Gastrocnemius medialis (tissue), 4 donors: ENCODE measurements around the gene PARP12. TPM values are rescaled to one million over a fixed set of nuclear protein-coding genes. Genes with fewer than 3 reads are reported as not detected.

Source experiments
- ATAC-seq, 2 donors: fragments of 150-250 bp; one replicate each; pipeline ENCODE4 v1.9.1; 2016
- DNase-seq, 2 donors: peaks; one replicate each; pipeline ENCODE4 v3.0.0-alpha.2; 2019
- H3K27ac ChIP-seq, 4 donors: fragments of 200-600 bp; sonication (generic); 1 replicate in 1 of 4; 2 replicates in 3 of 4; pipeline ENCODE4 v1.5.1; 2016 to 2018; ENCODE audit warnings: mild to moderate bottlenecking in 2 of 4, moderate library complexity in 1 of 4
- H3K27me3 ChIP-seq, 3 donors: fragments of 200-600 bp; sonication (generic) in 2 of 3; 1 replicate in 1 of 3; 2 replicates in 2 of 3; pipeline versions ENCODE4 v1.5.1 to v1.6.0; 2016 to 2019; ENCODE audit warnings: mild to moderate bottlenecking in 1 of 3, moderate library complexity in 1 of 3
- H3K36me3 ChIP-seq, 2 donors: fragments of 200-600 bp; sonication (generic) in 1 of 2; one replicate each; pipeline ENCODE4 v1.5.1; 2017 to 2018
- H3K4me1 ChIP-seq, 2 donors: fragments of 200-600 bp; sonication (generic) in 1 of 2; one replicate each; pipeline ENCODE4 v1.5.1; 2016 to 2017; ENCODE audit warnings: mild to moderate bottlenecking in 2 of 2
- H3K4me3 ChIP-seq, 4 donors: fragments of 200-600 bp; sonication (generic) in 3 of 4; 1 replicate in 1 of 4; 2 replicates in 3 of 4; pipeline ENCODE4 v1.5.1; 2016 to 2019; ENCODE audit warnings: mild to moderate bottlenecking in 2 of 4
- H3K9me3 ChIP-seq, 3 donors: fragments of 200-600 bp; sonication (generic) in 2 of 3; 1 replicate in 1 of 3; 2 replicates in 2 of 3; pipeline ENCODE4 v1.5.1; 2016 to 2019
- POLR2A ChIP-seq, 2 donors: fragments of 450-650 bp; IDR thresholded peaks; one replicate each; pipeline ENCODE4 v1.6.1; 2017; ENCODE audit warnings: antibody characterized with exemption in 2 of 2, mild to moderate bottlenecking in 2 of 2, moderate library complexity in 2 of 2
- in situ Hi-C, 4 donors: fragments of 200-750 bp; cut with MboI; loops; one replicate each; pipeline versions ENCODE4 v1.15.0 to v1.8.0; 2017; ENCODE audit warnings: low sequenced_read_pairs in 4 of 4
- intact Hi-C: fragments of 100-400 bp; cut with DNase I; formaldehyde crosslinking; loops from one replicate; pipeline ENCODE4 v1.15.1; 2023; ENCODE audit warnings: low total_unique reads
- total RNA-seq, 4 donors: library from RNA; depleted of rRNA; stranded (reverse); fragments of >200 nt; gene quantifications; one replicate each; pipeline versions ENCODE4 v1.1.0 to v1.2.3, GENCODE V29; 2016
- TF ChIP-seq, protein P1 (sequence below), 5 experiments: fragments of 450-650 bp in 3 of 5; fragments of 200-600 bp in 2 of 5; sonication (generic) in 2 of 5; IDR thresholded peaks in 4 of 5; conservative IDR thresholded peaks in 1 of 5; 1 replicate in 4 of 5; 2 replicates in 1 of 5; pipeline ENCODE4 v1.5.1; 2016 to 2019; ENCODE audit warnings: antibody characterized with exemption in 5 of 5, mild to moderate bottlenecking in 3 of 5, moderate library complexity in 3 of 5

Gene PARP12
- total RNA-seq, 4 donors from 2014 or later: 4.3 to 12.7 (median 4.9) TPM

- intact Hi-C loops (loop anchor here (5.0 to 10.0 kb wide), 2 partner anchors 223 to 386 kb away; partner anchors contain the start of gene HIPK2), in situ Hi-C loops (loop anchor here (5.0 to 10.0 kb wide), 6 partner anchors 226 to 506 kb away; partner anchors contain the start of gene HIPK2 (in 3 of the 4))
- H3K9me3 ChIP-seq: no peaks in the 10 kb centered on the region
- DNase-seq: no peak
- no peaks in the 10 kb centered on the region for H3K27me3 ChIP-seq
- H3K4me1 ChIP-seq: no peaks in the 10 kb centered on the region
- H3K4me3 ChIP-seq: no peak overlapping the region
- H3K36me3 ChIP-seq: no peaks in the 10 kb centered on the region
- ATAC-seq: no peak
- TF ChIP-seq, protein P1, sequence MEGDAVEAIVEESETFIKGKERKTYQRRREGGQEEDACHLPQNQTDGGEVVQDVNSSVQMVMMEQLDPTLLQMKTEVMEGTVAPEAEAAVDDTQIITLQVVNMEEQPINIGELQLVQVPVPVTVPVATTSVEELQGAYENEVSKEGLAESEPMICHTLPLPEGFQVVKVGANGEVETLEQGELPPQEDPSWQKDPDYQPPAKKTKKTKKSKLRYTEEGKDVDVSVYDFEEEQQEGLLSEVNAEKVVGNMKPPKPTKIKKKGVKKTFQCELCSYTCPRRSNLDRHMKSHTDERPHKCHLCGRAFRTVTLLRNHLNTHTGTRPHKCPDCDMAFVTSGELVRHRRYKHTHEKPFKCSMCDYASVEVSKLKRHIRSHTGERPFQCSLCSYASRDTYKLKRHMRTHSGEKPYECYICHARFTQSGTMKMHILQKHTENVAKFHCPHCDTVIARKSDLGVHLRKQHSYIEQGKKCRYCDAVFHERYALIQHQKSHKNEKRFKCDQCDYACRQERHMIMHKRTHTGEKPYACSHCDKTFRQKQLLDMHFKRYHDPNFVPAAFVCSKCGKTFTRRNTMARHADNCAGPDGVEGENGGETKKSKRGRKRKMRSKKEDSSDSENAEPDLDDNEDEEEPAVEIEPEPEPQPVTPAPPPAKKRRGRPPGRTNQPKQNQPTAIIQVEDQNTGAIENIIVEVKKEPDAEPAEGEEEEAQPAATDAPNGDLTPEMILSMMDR (IDR thresholded peaks at IDR 0.05 in 4 of 5, conservative IDR thresholded peaks at IDR 0.05 in 1 of 5): no peak
- no peak for TF ChIP-seq POLR2A (IDR thresholded peaks at IDR 0.05)
- no peak overlapping the region for H3K27ac ChIP-seq
Observed at GRCh38 chr7:140000666-140001268, 62.0 kb downstream of the PARP12 start.

- Histone ChIP-seq H3K4me3 (no peak overlapping the region), H3K36me3 (no peaks in the 10 kb centered on the region), H3K9me3 (no peaks in the 10 kb centered on the region), H3K27ac (no peak overlapping the region), H3K4me1 (no peaks in the 10 kb centered on the region), H3K27me3 (no peaks in the 10 kb centered on the region)
- DNase-seq: no peak
- no peak for ATAC-seq
- no peak for TF ChIP-seq POLR2A (IDR thresholded peaks at IDR 0.05)
- TF ChIP-seq, protein P1 (IDR thresholded peaks at IDR 0.05 in 4 of 5, conservative IDR thresholded peaks at IDR 0.05 in 1 of 5): no peak
- intact Hi-C loops (no loop called here), in situ Hi-C loops (no loop called here)
Observed at GRCh38 chr7:139999516-139999915, 63.2 kb downstream of the PARP12 start.

- Histone ChIP-seq H3K27ac (no peak overlapping the region), H3K36me3 (no peaks in the 10 kb centered on the region), H3K4me1 (no peaks in the 10 kb centered on the region), H3K4me3 (no peak overlapping the region), H3K9me3 (no peaks in the 10 kb centered on the region), H3K27me3 (no peaks in the 10 kb centered on the region)
- in situ Hi-C loops (no loop called here), intact Hi-C loops (no loop called here)
- DNase-seq: no peak
- no peak for ATAC-seq
- TF ChIP-seq POLR2A (IDR thresholded peaks at IDR 0.05): no peak
- TF ChIP-seq, protein P1 (IDR thresholded peaks at IDR 0.05 in 4 of 5, conservative IDR thresholded peaks at IDR 0.05 in 1 of 5): no peak
Observed at GRCh38 chr7:139998572-139998971, 64.2 kb downstream of the PARP12 start.

- DNase-seq (no peak), ATAC-seq (peak in 1 of 2 donors; percentile 44)
- intact Hi-C loops (no loop called here), in situ Hi-C loops (no loop called here)
- no peak overlapping the region for H3K4me3 ChIP-seq
- no peaks in the 10 kb centered on the region for H3K4me1 ChIP-seq
- no peaks in the 10 kb centered on the region for H3K9me3 ChIP-seq
- H3K36me3 ChIP-seq: no peaks in the 10 kb centered on the region
- H3K27me3 ChIP-seq: no peaks in the 10 kb centered on the region
- TF ChIP-seq, protein P1 (IDR thresholded peaks at IDR 0.05 in 4 of 5, conservative IDR thresholded peaks at IDR 0.05 in 1 of 5): no peak
- no peak for TF ChIP-seq POLR2A (IDR thresholded peaks at IDR 0.05)
- no peak overlapping the region for H3K27ac ChIP-seq
Observed at GRCh38 chr7:139995017-139995915, 67.5 kb downstream of the PARP12 start.
